KMS-11 (cell line): ENCODE results near the gene NR2E3.

Experiments used
- H2AFZ ChIP-seq: fragments of 200-600 bp; sonication (generic); 2 replicates; pipeline ENCODE4 v1.6.1; 2016; ENCODE audit warnings: antibody characterized with exemption, mixed run types, low read depth
- H3K27ac ChIP-seq: fragments of 200-600 bp; sonication (generic); 2 replicates; pipeline ENCODE4 v1.6.1; 2016; ENCODE audit warnings: mild to moderate bottlenecking, mixed run types
- H3K27me3 ChIP-seq: fragments of 200-600 bp; sonication (generic); 2 replicates; pipeline ENCODE4 v1.6.1; 2017; ENCODE audit warnings: mild to moderate bottlenecking, low read depth, mixed run types, moderate library complexity; ENCODE audit not compliant: insufficient read depth
- H3K36me3 ChIP-seq: fragments of 200-600 bp; sonication (generic); 2 replicates; pipeline ENCODE4 v1.6.1; 2017; ENCODE audit warnings: mild to moderate bottlenecking, mixed run types; ENCODE audit not compliant: insufficient read depth
- H3K4me1 ChIP-seq: fragments of 200-600 bp; sonication (generic); 2 replicates; pipeline ENCODE4 v1.6.1; 2016; ENCODE audit warnings: mild to moderate bottlenecking, low read depth, mixed run types; ENCODE audit not compliant: poor library complexity, severe bottlenecking
- H3K4me2 ChIP-seq: fragments of 200-600 bp; sonication (generic); 2 replicates; pipeline ENCODE4 v1.7.0; 2016; ENCODE audit warnings: mild to moderate bottlenecking, mixed run types
- H3K4me3 ChIP-seq: fragments of 200-600 bp; sonication (generic); IDR thresholded peaks from 2 replicates; pipeline ENCODE4 v1.6.1; 2017; ENCODE audit warnings: low read depth, low read length, mixed read lengths; ENCODE audit not compliant: insufficient read depth
- H3K79me2 ChIP-seq: fragments of 200-600 bp; sonication (generic); 2 replicates; pipeline ENCODE4 v1.6.1; 2016; ENCODE audit warnings: low read depth, mixed run types; ENCODE audit not compliant: insufficient read depth
- H3K9ac ChIP-seq: fragments of 200-600 bp; sonication (generic); 2 replicates; pipeline ENCODE4 v1.6.1; 2016; ENCODE audit warnings: mild to moderate bottlenecking, mixed run types
- H4K20me1 ChIP-seq: fragments of 200-600 bp; sonication (generic); 2 replicates; pipeline ENCODE4 v1.6.1; 2016; ENCODE audit warnings: mild to moderate bottlenecking, mixed run types; ENCODE audit not compliant: insufficient read depth
- TF ChIP-seq, protein P1 (sequence below): fragments of 200-600 bp; sonication (generic); conservative IDR thresholded peaks from 2 replicates; pipeline ENCODE4 v1.6.1; 2017; ENCODE audit warnings: low read depth, mild to moderate bottlenecking, antibody characterized with exemption, low read length, moderate library complexity, mixed read lengths

The NR2E3 gene

GRCh38 chr15:71813723-71814470 is 3.5 kb downstream of the NR2E3 start:
- H3K27me3 ChIP-seq: no peaks in the 10 kb centered on the region
- H3K79me2 ChIP-seq: no peaks in the 10 kb centered on the region
- no peak overlapping the region for H3K9ac ChIP-seq
- H3K4me2 ChIP-seq: no peak overlapping the region
- H3K4me3 ChIP-seq: no peak overlapping the region
- no peaks in the 10 kb centered on the region for H4K20me1 ChIP-seq
- no peak overlapping the region for H2AFZ ChIP-seq
- TF ChIP-seq, protein P1, sequence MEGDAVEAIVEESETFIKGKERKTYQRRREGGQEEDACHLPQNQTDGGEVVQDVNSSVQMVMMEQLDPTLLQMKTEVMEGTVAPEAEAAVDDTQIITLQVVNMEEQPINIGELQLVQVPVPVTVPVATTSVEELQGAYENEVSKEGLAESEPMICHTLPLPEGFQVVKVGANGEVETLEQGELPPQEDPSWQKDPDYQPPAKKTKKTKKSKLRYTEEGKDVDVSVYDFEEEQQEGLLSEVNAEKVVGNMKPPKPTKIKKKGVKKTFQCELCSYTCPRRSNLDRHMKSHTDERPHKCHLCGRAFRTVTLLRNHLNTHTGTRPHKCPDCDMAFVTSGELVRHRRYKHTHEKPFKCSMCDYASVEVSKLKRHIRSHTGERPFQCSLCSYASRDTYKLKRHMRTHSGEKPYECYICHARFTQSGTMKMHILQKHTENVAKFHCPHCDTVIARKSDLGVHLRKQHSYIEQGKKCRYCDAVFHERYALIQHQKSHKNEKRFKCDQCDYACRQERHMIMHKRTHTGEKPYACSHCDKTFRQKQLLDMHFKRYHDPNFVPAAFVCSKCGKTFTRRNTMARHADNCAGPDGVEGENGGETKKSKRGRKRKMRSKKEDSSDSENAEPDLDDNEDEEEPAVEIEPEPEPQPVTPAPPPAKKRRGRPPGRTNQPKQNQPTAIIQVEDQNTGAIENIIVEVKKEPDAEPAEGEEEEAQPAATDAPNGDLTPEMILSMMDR: no peak
- H3K4me1 ChIP-seq: no peaks in the 10 kb centered on the region
- no peaks in the 10 kb centered on the region for H3K36me3 ChIP-seq
- H3K27ac ChIP-seq: no peak overlapping the region

- Histone ChIP-seq H3K27ac (no peak overlapping the region), H3K27me3 (no peaks in the 10 kb centered on the region), H3K4me3 (no peak overlapping the region), H3K4me2 (no peak overlapping the region), H4K20me1 (no peaks in the 10 kb centered on the region), H2AFZ (no peak overlapping the region), H3K9ac (no peak overlapping the region), H3K79me2 (no peaks in the 10 kb centered on the region), H3K36me3 (no peaks in the 10 kb centered on the region), H3K4me1 (no peaks in the 10 kb centered on the region)
- TF ChIP-seq, protein P1: no peak
Observed at GRCh38 chr15:71815301-71815700, 4.9 kb downstream of the NR2E3 start.

DNA sequence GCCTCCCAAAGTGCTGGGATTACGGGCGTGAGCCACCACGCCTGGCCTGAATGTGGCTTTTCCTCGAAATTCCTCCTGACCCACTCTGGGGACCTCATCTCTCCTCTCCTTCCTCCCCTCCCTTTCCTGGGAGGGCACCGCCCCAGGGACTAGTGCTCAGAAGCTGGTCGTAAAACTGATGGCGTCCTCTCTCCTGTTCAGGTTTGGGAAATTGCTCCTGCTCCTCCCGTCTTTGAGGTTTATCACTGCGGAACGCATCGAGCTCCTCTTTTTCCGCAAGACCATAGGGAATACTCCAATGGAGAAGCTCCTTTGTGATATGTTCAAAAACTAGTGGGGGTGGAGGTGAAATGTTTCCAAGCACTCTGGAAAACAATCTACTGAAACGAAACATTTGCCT is 7.0 kb downstream of the NR2E3 start:
- no peaks in the 10 kb centered on the region for H3K4me1 ChIP-seq
- TF ChIP-seq, protein P1: no peak

GRCh38 chr15:71820127-71820526 is 9.8 kb downstream of the NR2E3 start:
- no peaks in the 10 kb centered on the region for H3K4me1 ChIP-seq
- no peak overlapping the region for H3K27ac ChIP-seq
- H3K27me3 ChIP-seq: no peaks in the 10 kb centered on the region
- TF ChIP-seq, protein P1: no peak
- no peak overlapping the region for H3K4me2 ChIP-seq
- H3K9ac ChIP-seq: no peak overlapping the region
- no peaks in the 10 kb centered on the region for H3K79me2 ChIP-seq
- no peaks in the 10 kb centered on the region for H4K20me1 ChIP-seq
- no peaks in the 10 kb centered on the region for H3K36me3 ChIP-seq
- no peak overlapping the region for H2AFZ ChIP-seq
- no peak overlapping the region for H3K4me3 ChIP-seq

More for the DNA sequence above, 7.0 kb downstream of the NR2E3 start:
- H3K27ac ChIP-seq: no peak overlapping the region
- H3K27me3 ChIP-seq: no peaks in the 10 kb centered on the region
- no peak overlapping the region for H3K4me2 ChIP-seq
- H3K9ac ChIP-seq: no peak overlapping the region
- H3K4me3 ChIP-seq: no peak overlapping the region
- no peak overlapping the region for H2AFZ ChIP-seq
- no peaks in the 10 kb centered on the region for H4K20me1 ChIP-seq
- no peaks in the 10 kb centered on the region for H3K36me3 ChIP-seq
- no peaks in the 10 kb centered on the region for H3K79me2 ChIP-seq
